Measurements from ENCODE around the gene CALN1.
"Not testable (repeated sequence)": the region's sequence is repeated elsewhere in the genome, so short reads cannot be mapped to it uniquely, and the experiment has no call there.

Gene CALN1

GRCh38 chr7:71739520-71740173, 672.5 kb downstream of the CALN1 start (continued):
- TF ChIP-seq ZNF677 (tag by site-specific recombination; IDR thresholded peaks at IDR 0.05) = no peak
- no peak for TF ChIP-seq GLIS1 (tag by site-specific recombination; IDR thresholded peaks at IDR 0.05)
- TF ChIP-seq ZNF549 (tag by site-specific recombination; IDR thresholded peaks at IDR 0.05) = no peak
- TF ChIP-seq ZNF843 (tag by site-specific recombination; IDR thresholded peaks at IDR 0.05) = no peak

GRCh38 chr7:71737931-71738540, 674.1 kb downstream of the CALN1 start:
- H3K9me3 ChIP-seq (ENCODE audit: control insufficient read depth, insufficient read depth, low read depth, low read length); POLR2A ChIA-PET: not testable (repeated sequence)
- CTCF ChIA-PET = interaction anchor here (0.8 kb wide), 1 partner anchor 910 kb away, joined by 3 read pairs; no protein-coding TSS in a partner anchor

GRCh38 chr7:71735961-71736556, 676.1 kb downstream of the CALN1 start:
- no peaks in the 10 kb centered on the region for H3K36me3 ChIP-seq (ENCODE audit: control insufficient read depth in 2 of 2, insufficient read depth in 1 of 2, low read length in 2 of 2)
- H3K27ac ChIP-seq (ENCODE audit: extremely low read depth, low read depth, low read length) = no peak overlapping the region
- TF ChIP-seq ZNF148 (tag by site-specific recombination; IDR thresholded peaks at IDR 0.05; ENCODE audit: borderline replicate concordance) (no peak), ZNF548 (tag by site-specific recombination; IDR thresholded peaks at IDR 0.05) (no peak), CTCF (tag by site-specific recombination; IDR thresholded peaks at IDR 0.05) (peak; percentile 19; the same call in 1 of the 2 replicates), PRDM4 (tag by site-specific recombination; IDR thresholded peaks at IDR 0.05) (no peak), ZNF24 (tag by site-specific recombination; IDR thresholded peaks at IDR 0.05) (no peak), ZNF26 (tag by site-specific recombination; IDR thresholded peaks at IDR 0.05) (no peak), ZNF223 (tag by site-specific recombination; IDR thresholded peaks at IDR 0.05) (no peak), ZNF621 (tag by site-specific recombination; IDR thresholded peaks at IDR 0.05) (no peak), ZFHX2 (tag by site-specific recombination; conservative IDR thresholded peaks at IDR 0.05) (no peak), GLI4 (tag by site-specific recombination; IDR thresholded peaks at IDR 0.05) (no peak), ZNF302 (tag by site-specific recombination; IDR thresholded peaks at IDR 0.05; ENCODE audit: low read depth) (no peak), ZNF747 (tag by site-specific recombination; IDR thresholded peaks at IDR 0.05) (no peak), ZNF654 (tag by site-specific recombination; IDR thresholded peaks at IDR 0.05; ENCODE audit: low read depth) (peak; percentile 69)
- no peak overlapping the region for H3K4me3 ChIP-seq (ENCODE audit: low read depth, low read length)
- H3K4me1 ChIP-seq (ENCODE audit: control insufficient read depth, insufficient read depth, low read length) = no peaks in the 10 kb centered on the region
- no peaks in the 10 kb centered on the region for H3K9me3 ChIP-seq (ENCODE audit: control insufficient read depth, insufficient read depth, low read depth, low read length)
- ChIA-PET CTCF (interaction anchor here (0.5 to 2.1 kb wide), 9 partner anchors 9 to 913 kb away, joined by 3 to 15 read pairs (median 4); no protein-coding TSS in a partner anchor), POLR2A (no interaction called here)

More at GRCh38 chr7:71737931-71738540, 674.1 kb downstream of the CALN1 start:
- not testable (repeated sequence) for H3K4me3 ChIP-seq (ENCODE audit: low read depth, low read length); H3K4me1 ChIP-seq (ENCODE audit: control insufficient read depth, insufficient read depth, low read length); H3K27ac ChIP-seq (ENCODE audit: extremely low read depth, low read depth, low read length); H3K36me3 ChIP-seq (ENCODE audit: control insufficient read depth in 2 of 2, insufficient read depth in 1 of 2, low read length in 2 of 2)
